Sigmoid colon (tissue), 4 donors: ENCODE results near the gene SLC13A3.

Experiments used
- CTCF ChIP-seq, 4 experiments: fragments of 450-650 bp in 3 of 4; fragments of 200-600 bp in 1 of 4; IDR thresholded peaks; one replicate each; pipeline ENCODE4 v1.5.1; 2016 to 2019; ENCODE audit warnings: antibody characterized with exemption in 4 of 4, mild to moderate bottlenecking in 3 of 4, moderate library complexity in 2 of 4
- EP300 ChIP-seq, 4 donors: sonication (generic); formaldehyde crosslinking; IDR thresholded peaks; one replicate each; pipeline ENCODE4 v1.6.1; 2017; ENCODE audit warnings: antibody characterized with exemption in 4 of 4
- POLR2A ChIP-seq, 2 donors: fragments of 450-650 bp; IDR thresholded peaks; one replicate each; pipeline ENCODE4 v1.6.1; 2016; ENCODE audit warnings: antibody characterized with exemption in 2 of 2, mild to moderate bottlenecking in 2 of 2, moderate library complexity in 2 of 2
- POLR2AphosphoS5 ChIP-seq, 4 donors: sonication (generic); formaldehyde crosslinking; IDR thresholded peaks; one replicate each; pipeline ENCODE4 v1.6.1; 2017; ENCODE audit warnings: antibody characterized with exemption in 4 of 4

- no peak for TF ChIP-seq POLR2A (IDR thresholded peaks at IDR 0.05)
- no peak for TF ChIP-seq EP300 (IDR thresholded peaks at IDR 0.05)
- no peak for TF ChIP-seq CTCF (IDR thresholded peaks at IDR 0.05)
- TF ChIP-seq POLR2AphosphoS5 (IDR thresholded peaks at IDR 0.05) = no peak
These were observed 43.3 kb downstream of the SLC13A3 start for GRCh38 chr20:46607849-46608497.
